Bronchial epithelial cell (primary cell): Measurements from ENCODE around the gene DTNB. TPM values are rescaled to one million over a fixed set of nuclear protein-coding genes. Genes with fewer than 3 reads are reported as not detected.

ENCODE experiments used
- DNase-seq: peaks from one replicate; pipeline ENCODE4 v3.0.0-alpha.2; 2010; ENCODE audit warnings: low read depth
- FAIRE-seq: peaks from 2 replicates; lab custom pipeline; 2011; peaks lifted over from hg19 to GRCh38; lab: Jason Lieb, UNC
- H3K27me3 ChIP-seq: 2 replicates; pipeline ENCODE4 v1.5.1; 2011; ENCODE audit warnings: low read length; ENCODE audit not compliant: control insufficient read depth, insufficient read depth
- H3K36me3 ChIP-seq: 2 replicates; pipeline ENCODE4 v1.5.1; 2011; ENCODE audit warnings: low read length; ENCODE audit not compliant: control insufficient read depth, insufficient read depth
- H3K4me3 ChIP-seq: 2 replicates; pipeline ENCODE4 v1.5.1; 2011; ENCODE audit warnings: mild to moderate bottlenecking, low read depth, low read length, control low read depth
- CTCF ChIP-seq: IDR thresholded peaks from 2 replicates; pipeline ENCODE4 v1.5.1; 2011; ENCODE audit warnings: mild to moderate bottlenecking, moderate library complexity, low read length, control low read depth, inconsistent platforms; ENCODE audit not compliant: insufficient read depth, severe bottlenecking
- total RNA-seq: library from RNA; depleted of rRNA; stranded (reverse); fragments of >200 nt; gene quantifications from 2 replicates; pipeline ENCODE4 v1.2.1, GENCODE V29; 2014

The DTNB gene
- total RNA-seq, 1 donor from 2014 or later, result 8.4 TPM

DNA sequence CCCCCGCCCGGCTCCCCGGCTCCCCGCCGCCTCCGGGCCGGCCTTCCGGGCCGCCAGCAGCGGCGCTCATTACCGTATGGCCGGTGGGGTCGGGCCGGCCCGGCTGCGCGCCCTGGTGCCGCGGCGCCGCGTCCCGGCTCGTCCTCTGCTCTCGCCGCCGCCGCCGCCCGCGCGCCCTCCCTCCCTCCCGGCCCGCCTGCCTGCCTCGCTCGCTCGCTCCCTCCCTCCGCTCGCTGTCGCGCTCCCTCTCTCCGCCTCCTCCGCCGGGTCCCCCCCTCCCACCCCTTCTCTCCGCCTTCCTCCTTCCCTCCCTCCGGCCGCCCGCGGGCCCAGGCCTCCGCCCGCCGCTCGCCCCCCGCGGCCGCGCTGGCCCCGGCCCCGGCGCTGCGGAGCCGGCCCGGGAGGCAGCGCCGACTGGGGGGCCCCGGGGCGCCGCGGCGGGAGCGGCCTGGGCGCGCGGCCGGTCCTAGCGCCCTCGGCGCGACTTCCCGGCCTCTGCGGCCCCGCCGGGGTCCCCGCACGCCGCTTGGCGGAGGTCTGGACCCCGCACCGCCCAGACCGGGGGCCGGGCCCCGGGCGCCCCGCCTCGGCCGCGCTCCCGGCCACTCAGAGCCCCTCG, 331.5 kb downstream of the DTNB start, which contains the start of gene DNMT3A:
TSS of gene DNMT3A (minus strand) at position 173 of the 619 bp plus-strand sequence. CDS start 27,941 bp downstream, outside the sequence.
- H3K36me3 ChIP-seq, result no peaks in the 10 kb centered on the region
- peak within 1 kb of the TSS; percentile 50 for H3K4me3 ChIP-seq
- FAIRE-seq (no peak), DNase-seq (no peak)
- TF ChIP-seq CTCF, result no peak
- no peaks in the 10 kb centered on the region for H3K27me3 ChIP-seq

GRCh38 chr2:25341011-25341727, 332.2 kb downstream of the DTNB start:
- Histone ChIP-seq H3K27me3 (no peaks in the 10 kb centered on the region), H3K36me3 (no peaks in the 10 kb centered on the region), H3K4me3 (peak overlapping the region; percentile 50)
- no peak for FAIRE-seq
- DNase-seq, result no peak
- no peak for TF ChIP-seq CTCF

DNA sequence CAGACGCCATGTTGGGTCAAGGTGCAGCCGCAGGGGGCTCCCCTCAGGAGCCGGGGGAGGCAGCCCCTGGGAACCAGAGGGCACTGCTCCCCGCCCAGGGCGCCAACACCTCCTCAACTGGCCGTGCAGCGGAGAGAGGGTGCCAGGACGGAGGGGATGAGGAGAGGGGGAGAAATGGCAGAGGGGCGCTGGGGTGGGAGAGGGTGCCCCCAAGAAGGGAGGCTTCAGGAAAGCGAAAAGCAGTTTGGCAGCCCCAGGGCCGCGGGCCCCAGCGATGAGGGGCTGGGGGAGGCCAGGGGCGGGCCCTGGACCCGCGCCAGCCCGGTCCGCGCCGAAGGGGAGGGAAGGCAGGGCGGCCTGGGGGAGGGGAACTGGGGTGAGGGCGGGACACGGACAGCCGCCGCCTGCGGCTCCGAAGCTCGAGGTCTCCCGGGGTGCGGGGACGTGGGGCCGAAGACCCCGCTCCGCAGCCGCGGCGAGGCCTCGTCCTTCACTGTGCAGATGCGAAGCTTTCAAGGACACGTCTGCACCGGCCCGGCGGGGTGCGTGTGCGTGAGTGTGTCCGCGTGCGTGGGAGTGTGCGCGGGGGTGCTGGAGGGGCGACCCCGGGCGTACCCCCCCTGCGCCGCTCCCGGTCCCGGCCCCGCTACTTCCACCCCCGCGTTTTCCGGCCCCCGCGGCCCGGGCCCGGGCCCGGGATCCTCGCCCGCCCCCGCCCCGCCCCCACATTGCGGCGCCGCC, 333.0 kb downstream of the DTNB start:
- FAIRE-seq (no peak), DNase-seq (no peak)
- Histone ChIP-seq H3K36me3 (no peaks in the 10 kb centered on the region), H3K27me3 (no peaks in the 10 kb centered on the region), H3K4me3 (peak overlapping the region; percentile 50)
- TF ChIP-seq CTCF, result no peak

DNA sequence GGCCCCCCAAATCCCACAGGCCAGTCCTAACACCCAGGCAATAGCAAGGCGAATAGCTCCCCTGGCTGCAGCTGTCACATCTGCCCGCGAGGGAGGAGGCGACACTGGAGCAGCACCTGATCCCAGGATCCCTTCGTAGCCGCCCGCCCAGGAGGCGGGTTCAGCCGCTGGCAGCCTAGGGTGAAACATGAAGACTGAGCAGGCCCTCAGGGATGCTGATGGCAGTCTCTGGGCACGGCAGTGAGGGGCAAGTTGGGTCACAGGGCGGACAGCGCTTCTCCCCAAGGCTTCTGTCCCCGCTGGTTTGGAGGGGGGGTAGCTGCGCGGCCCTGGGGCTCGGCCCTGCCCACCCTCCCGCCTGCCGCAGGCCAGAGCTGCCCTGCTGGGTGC, 333.6 kb downstream of the DTNB start:
- TF ChIP-seq CTCF, result no peak
- no peak overlapping the region for H3K4me3 ChIP-seq
- H3K27me3 ChIP-seq, result no peaks in the 10 kb centered on the region
- FAIRE-seq (no peak), DNase-seq (no peak)
- no peaks in the 10 kb centered on the region for H3K36me3 ChIP-seq

- no peaks in the 10 kb centered on the region for H3K36me3 ChIP-seq
- TF ChIP-seq CTCF, result no peak
- H3K27me3 ChIP-seq, result no peaks in the 10 kb centered on the region
- no peak for FAIRE-seq
- no peak for DNase-seq
- H3K4me3 ChIP-seq, result no peak overlapping the region
Observed at GRCh38 chr2:25339211-25339674, 334.1 kb downstream of the DTNB start.
